SU-DHL-6 (cell line): ENCODE measurements around the gene ELP5.

Experiments used
- H2AFZ ChIP-seq: fragments of 200-600 bp; sonication (generic); 2 replicates; pipeline ENCODE4 v1.6.1; 2014; ENCODE audit warnings: low read depth, mild to moderate bottlenecking, moderate library complexity, mixed read lengths, antibody characterized with exemption, low read length; ENCODE audit not compliant: severe bottlenecking
- H3F3A ChIP-seq: fragments of 200-600 bp; shearing (Covaris generic); 2 replicates; pipeline ENCODE4 v1.6.0; 2016; ENCODE audit warnings: antibody characterized with exemption, mild to moderate bottlenecking; ENCODE audit not compliant: insufficient read depth
- H3K27ac ChIP-seq: fragments of 200-600 bp; sonication (generic); 2 replicates; pipeline ENCODE4 v1.5.1; 2016; ENCODE audit warnings: low read depth, mild to moderate bottlenecking, low read length, moderate library complexity, mixed read lengths
- H3K27me3 ChIP-seq: fragments of 200-600 bp; sonication (generic), shearing (Covaris generic); 2 replicates; pipeline ENCODE4 v1.6.0; 2014; ENCODE audit warnings: mild to moderate bottlenecking, low read length
- H3K36me3 ChIP-seq: fragments of 200-600 bp; sonication (generic); 2 replicates; pipeline ENCODE4 v1.6.1; 2014; ENCODE audit warnings: mild to moderate bottlenecking, low read length, mixed read lengths
- H3K4me2 ChIP-seq: fragments of 300-600, 200-600 bp; shearing (Covaris generic), sonication (generic); 2 replicates; pipeline ENCODE4 v1.6.0; 2014; ENCODE audit warnings: low read length, low read depth, mild to moderate bottlenecking; ENCODE audit not compliant: poor library complexity, severe bottlenecking
- H3K4me3 ChIP-seq: fragments of 200-600 bp; sonication (generic); 2 replicates; pipeline ENCODE4 v1.5.1; 2014; ENCODE audit warnings: antibody characterized with exemption, low read length, mild to moderate bottlenecking, mixed read lengths; ENCODE audit not compliant: insufficient read depth, poor library complexity, severe bottlenecking
- H3K79me2 ChIP-seq: fragments of 200-600 bp; sonication (generic); 2 replicates; pipeline ENCODE4 v1.6.1; 2014; ENCODE audit warnings: mild to moderate bottlenecking, low read length, moderate library complexity; ENCODE audit not compliant: insufficient read depth
- H3K9ac ChIP-seq: fragments of 200-600 bp; sonication (generic); 2 replicates; pipeline ENCODE4 v1.7.0; 2014; ENCODE audit warnings: mild to moderate bottlenecking, low read length
- H3K9me2 ChIP-seq: fragments of 200-600 bp; sonication (generic); replicated peaks from 2 replicates; pipeline ENCODE4 v1.6.1; 2014; ENCODE audit warnings: low read length; ENCODE audit not compliant: insufficient read depth
- H3K9me3 ChIP-seq: fragments of 200-600 bp; sonication (generic); 2 replicates; pipeline ENCODE4 v1.6.1; 2014; ENCODE audit warnings: low read length, mixed read lengths; ENCODE audit not compliant: insufficient read depth
- H4K20me1 ChIP-seq: fragments of 200-600 bp; sonication (generic); 2 replicates; pipeline ENCODE4 v1.6.1; 2014; ENCODE audit warnings: low read depth, mild to moderate bottlenecking, antibody characterized with exemption, low read length, moderate library complexity, mixed read lengths
- CTCF ChIP-seq: fragments of 200-600 bp; sonication (generic); IDR thresholded peaks from one replicate; pipeline ENCODE4 v1.5.1; 2017; ENCODE audit warnings: antibody characterized with exemption, mild to moderate bottlenecking, low read length, moderate library complexity; ENCODE audit not compliant: insufficient read depth, poor library complexity, severe bottlenecking
- EZH2phosphoT487 ChIP-seq: fragments of 200-600 bp; sonication (generic), shearing (Covaris generic); conservative IDR thresholded peaks from 2 replicates; pipeline ENCODE4 v1.6.1; 2018; ENCODE audit warnings: mild to moderate bottlenecking, antibody characterized with exemption, low read length, moderate library complexity, mixed read lengths

The ELP5 gene

GRCh38 chr17:7289256-7290032, 37.4 kb downstream of the ELP5 start:
- Histone ChIP-seq H3K27ac (no peak overlapping the region), H2AFZ (no peak overlapping the region), H3K4me2 (no peak overlapping the region), H3K36me3 (no peaks in the 10 kb centered on the region), H3F3A (no peaks in the 10 kb centered on the region), H3K27me3 (no peaks in the 10 kb centered on the region), H3K79me2 (no peaks in the 10 kb centered on the region), H3K4me3 (no peak overlapping the region), H3K9me2 (no peaks in the 10 kb centered on the region), H3K9me3 (no peaks in the 10 kb centered on the region), H4K20me1 (no peaks in the 10 kb centered on the region), H3K9ac (no peak overlapping the region)
- TF ChIP-seq EZH2phosphoT487 = no peak
- no peak for TF ChIP-seq CTCF

DNA sequence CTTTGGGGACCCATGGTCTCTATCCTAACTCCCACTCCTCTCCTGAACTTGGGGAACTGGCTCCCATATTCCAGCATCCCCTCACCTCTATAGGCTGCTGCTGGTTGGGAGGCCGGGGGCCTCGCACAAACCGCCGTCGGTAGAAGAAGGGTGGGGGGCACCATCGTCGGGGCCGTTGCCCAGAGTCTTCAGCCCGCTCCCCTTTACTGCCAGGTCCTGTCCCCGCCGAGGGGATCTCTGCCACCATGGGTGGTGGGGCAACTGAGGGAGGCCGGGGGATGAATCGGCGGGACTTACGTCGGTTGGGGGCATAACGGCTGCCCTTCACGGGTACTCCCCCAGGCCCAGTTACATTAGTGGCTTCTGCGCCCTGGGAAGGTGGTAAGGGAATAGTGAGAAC, 38.2 kb downstream of the ELP5 start:
- Histone ChIP-seq H3K79me2 (no peaks in the 10 kb centered on the region), H4K20me1 (no peaks in the 10 kb centered on the region), H3K9ac (no peak overlapping the region), H3K27ac (no peak overlapping the region), H3K27me3 (no peaks in the 10 kb centered on the region), H3K9me2 (no peaks in the 10 kb centered on the region), H3K4me3 (no peak overlapping the region), H2AFZ (no peak overlapping the region), H3K9me3 (no peaks in the 10 kb centered on the region), H3K4me2 (no peak overlapping the region), H3K36me3 (no peaks in the 10 kb centered on the region), H3F3A (no peaks in the 10 kb centered on the region)
- TF ChIP-seq EZH2phosphoT487 = no peak
- TF ChIP-seq CTCF = no peak

- Histone ChIP-seq H3K4me3 (no peak overlapping the region), H3K27me3 (no peaks in the 10 kb centered on the region), H3K79me2 (no peaks in the 10 kb centered on the region), H3K9ac (no peak overlapping the region), H3K4me2 (no peak overlapping the region), H3K36me3 (no peaks in the 10 kb centered on the region), H2AFZ (no peak overlapping the region), H4K20me1 (no peaks in the 10 kb centered on the region), H3K9me2 (no peaks in the 10 kb centered on the region), H3F3A (no peaks in the 10 kb centered on the region), H3K27ac (no peak overlapping the region), H3K9me3 (no peaks in the 10 kb centered on the region)
- TF ChIP-seq CTCF (no peak), EZH2phosphoT487 (no peak)
These were observed 38.7 kb downstream of the ELP5 start for GRCh38 chr17:7290685-7291084.
